HepG2 (cell line): ENCODE data around the gene DCUN1D4. TPM values are rescaled to one million over a fixed set of nuclear protein-coding genes. Genes with fewer than 3 reads are reported as not detected.
A peak's percentile ranks its signal among the peaks of the same experiment; 100 is the strongest.

Experiments
- ASH2L ChIP-seq: fragments of 300-600, 200-600 bp; sonication (generic); IDR thresholded peaks from 2 replicates; pipeline ENCODE4 v1.7.0; 2017; ENCODE audit warnings: low read depth, mild to moderate bottlenecking, moderate library complexity, mixed read lengths, low read length; ENCODE audit not compliant: insufficient read length
- CEBPZ ChIP-seq: IDR thresholded peaks from 2 replicates; pipeline ENCODE4 v1.6.1; 2012; ENCODE audit warnings: low read length, improper control_type of control experiment
- CHD4 ChIP-seq: fragments of 200-600 bp; sonication (generic); IDR thresholded peaks from 2 replicates; pipeline ENCODE4 v1.7.0; 2017; ENCODE audit warnings: mild to moderate bottlenecking, low read length, borderline replicate concordance
- ISL2 ChIP-seq: sonication (generic); formaldehyde crosslinking; IDR thresholded peaks from 2 replicates; pipeline ENCODE4 v1.5.0; 2020; ENCODE audit warnings: missing genetic modification reagents
- KLF15 ChIP-seq: sonication (generic); formaldehyde crosslinking; IDR thresholded peaks from 2 replicates; pipeline ENCODE4 v1.8.1; 2023; ENCODE audit warnings: borderline replicate concordance, mild to moderate bottlenecking, inconsistent platforms, missing genetic modification reagents, mixed read lengths
- MTF2 ChIP-seq: sonication (generic); formaldehyde crosslinking; IDR thresholded peaks from 2 replicates; pipeline ENCODE4 v1.5.0; 2020; ENCODE audit warnings: missing genetic modification reagents, borderline replicate concordance
- NR2F6 ChIP-seq, 2 experiments: IDR thresholded peaks; 2 replicates each; pipeline ENCODE4 v1.6.1; 2016; ENCODE audit warnings: antibody characterized with exemption in 1 of 2, mild to moderate bottlenecking in 1 of 2
- NR3C1 ChIP-seq: sonication (generic); formaldehyde crosslinking; IDR thresholded peaks from 2 replicates; pipeline ENCODE4 v1.4.0; 2020; ENCODE audit warnings: missing genetic modification reagents
- RARA ChIP-seq: IDR thresholded peaks from 2 replicates; pipeline ENCODE4 v1.6.1; 2016; ENCODE audit warnings: missing genetic modification reagents, missing compliant biosample characterization
- SMC3 ChIP-seq: IDR thresholded peaks from 2 replicates; pipeline ENCODE4 v1.6.1; 2011; ENCODE audit warnings: low read length, improper control_type of control experiment
- SNRNP70 ChIP-seq: fragments of 200-400 bp; formaldehyde crosslinking; IDR thresholded peaks from 2 replicates; pipeline ENCODE4 v1.6.1; 2017; ENCODE audit warnings: mild to moderate bottlenecking, low read depth, low read length, moderate library complexity
- TGIF2 ChIP-seq: IDR thresholded peaks from 2 replicates; pipeline ENCODE4 v1.6.1; 2016; ENCODE audit warnings: control low read depth, missing compliant biosample characterization
- ZBTB7A ChIP-seq: sonication (generic); formaldehyde crosslinking; IDR thresholded peaks from 2 replicates; pipeline ENCODE4 v1.8.0; 2022; ENCODE audit warnings: mild to moderate bottlenecking, missing genetic modification reagents
- ZFP1 ChIP-seq: IDR thresholded peaks from 2 replicates; pipeline ENCODE4 v1.6.1; 2016
- ZNF253 ChIP-seq: sonication (generic); formaldehyde crosslinking; IDR thresholded peaks from 2 replicates; pipeline ENCODE4 v1.8.0; 2022; ENCODE audit warnings: mild to moderate bottlenecking, missing genetic modification reagents, borderline replicate concordance
- ZNF263 ChIP-seq: sonication (generic); formaldehyde crosslinking; IDR thresholded peaks from 2 replicates; pipeline ENCODE4 v1.4.0; 2020; ENCODE audit warnings: missing genetic modification reagents
- ZNF326 ChIP-seq: sonication (generic); formaldehyde crosslinking; IDR thresholded peaks from 2 replicates; pipeline ENCODE4 v1.4.0; 2020; ENCODE audit warnings: missing genetic modification reagents, borderline replicate concordance
- ZNF589 ChIP-seq: sonication (generic); formaldehyde crosslinking; conservative IDR thresholded peaks from 2 replicates; pipeline ENCODE4 v1.8.0; 2022; ENCODE audit warnings: mild to moderate bottlenecking, moderate library complexity, missing genetic modification reagents
- ZNF616 ChIP-seq: sonication (generic); formaldehyde crosslinking; IDR thresholded peaks from 2 replicates; pipeline ENCODE4 v1.5.0; 2020; ENCODE audit warnings: low read depth, mild to moderate bottlenecking, missing genetic modification reagents
- ZSCAN25 ChIP-seq: sonication (generic); formaldehyde crosslinking; IDR thresholded peaks from 2 replicates; pipeline ENCODE4 v1.8.0; 2022; ENCODE audit warnings: mild to moderate bottlenecking, missing genetic modification reagents
- polyA plus RNA-seq, 8 experiments: library from polyadenylated mRNA; depleted of rRNA in 3 of 8; stranded (reverse) in 7 of 8; unstranded in 1 of 8; fragments of >200 nt; fragmentation: Illumina TruSeq in 4 of 8; extraction: Trizol in 4 of 8; gene quantifications; 2 replicates each; pipeline versions ENCODE4 v1.2.1 to v1.2.3, GENCODE V29; 2011 to 2016; ENCODE audit warnings: low read depth in 4 of 8, missing spikeins in 1 of 8, mixed read lengths in 1 of 8; ENCODE audit not compliant: insufficient read depth in 1 of 8
- total RNA-seq, 5 experiments: library from RNA; depleted of rRNA; stranded (reverse); fragments of >200 nt; fragmentation: Illumina TruSeq; extraction: Trizol; gene quantifications; 2 replicates each; pipeline ENCODE4 v1.2.3, GENCODE V29; 2016; ENCODE audit warnings: low read depth in 1 of 5
- TF ChIP-seq, protein P1 (sequence below): sonication (generic); formaldehyde crosslinking; IDR thresholded peaks from 2 replicates; pipeline ENCODE4 v1.5.0; 2020; ENCODE audit warnings: missing genetic modification reagents

Gene DCUN1D4
- total and polyA plus RNA-seq, 2 of the 13 experiments (the other 11 are each of a cell fraction or from before 2014, with no cell fraction given) = 27.9 to 44.4 TPM

GRCh38 chr4:51842554-51843308 is at the start of gene DCUN1D4 (continued):
- no peak for TF ChIP-seq ZBTB7A (CRISPR knock-in tag)
- peak; percentile 24; the same call in 1 of the 2 replicates for TF ChIP-seq NR2F6 (IDR thresholded peaks at IDR 0.05)
- no peak for TF ChIP-seq NR2F6 (CRISPR knock-in tag; IDR thresholded peaks at IDR 0.05)
- TF ChIP-seq ASH2L = peak; percentile 66
- no peak for TF ChIP-seq ZNF616 (CRISPR knock-in tag)
- 0 out of 2 replicates have a peak, but pooled peaks have one; percentile 56 for TF ChIP-seq TGIF2
- no peak for TF ChIP-seq ZFP1 (CRISPR knock-in tag)
- TF ChIP-seq ISL2 (CRISPR knock-in tag) = peak; percentile 44
- no peak for TF ChIP-seq CHD4
- no peak for TF ChIP-seq ZNF263 (CRISPR knock-in tag)
- TF ChIP-seq ZNF253 = 0 out of 2 replicates have a peak, but pooled peaks have one; percentile 28
- no peak for TF ChIP-seq SMC3
- no peak for TF ChIP-seq ZNF326 (CRISPR knock-in tag)
- TF ChIP-seq NR3C1 (CRISPR knock-in tag) = no peak
- no peak for TF ChIP-seq ZNF589 (CRISPR knock-in tag)
- TF ChIP-seq RARA (CRISPR knock-in tag) = no peak
- TF ChIP-seq CEBPZ = peak; percentile 73; the same call in 1 of the 2 replicates
- TF ChIP-seq KLF15 = no peak
- no peak for TF ChIP-seq SNRNP70
- TF ChIP-seq, protein P1, sequence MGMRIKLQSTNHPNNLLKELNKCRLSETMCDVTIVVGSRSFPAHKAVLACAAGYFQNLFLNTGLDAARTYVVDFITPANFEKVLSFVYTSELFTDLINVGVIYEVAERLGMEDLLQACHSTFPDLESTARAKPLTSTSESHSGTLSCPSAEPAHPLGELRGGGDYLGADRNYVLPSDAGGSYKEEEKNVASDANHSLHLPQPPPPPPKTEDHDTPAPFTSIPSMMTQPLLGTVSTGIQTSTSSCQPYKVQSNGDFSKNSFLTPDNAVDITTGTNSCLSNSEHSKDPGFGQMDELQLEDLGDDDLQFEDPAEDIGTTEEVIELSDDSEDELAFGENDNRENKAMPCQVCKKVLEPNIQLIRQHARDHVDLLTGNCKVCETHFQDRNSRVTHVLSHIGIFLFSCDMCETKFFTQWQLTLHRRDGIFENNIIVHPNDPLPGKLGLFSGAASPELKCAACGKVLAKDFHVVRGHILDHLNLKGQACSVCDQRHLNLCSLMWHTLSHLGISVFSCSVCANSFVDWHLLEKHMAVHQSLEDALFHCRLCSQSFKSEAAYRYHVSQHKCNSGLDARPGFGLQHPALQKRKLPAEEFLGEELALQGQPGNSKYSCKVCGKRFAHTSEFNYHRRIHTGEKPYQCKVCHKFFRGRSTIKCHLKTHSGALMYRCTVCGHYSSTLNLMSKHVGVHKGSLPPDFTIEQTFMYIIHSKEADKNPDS (CRISPR knock-in tag) = no peak
- no peak for TF ChIP-seq MTF2
- peak; percentile 75 for TF ChIP-seq ZSCAN25 (CRISPR knock-in tag)
